LNCAP (cell line): ENCODE measurements around the gene AKNAD1.

Experiments used
- CTCF ChIP-seq: fragments of 450-650 bp; IDR thresholded peaks from 2 replicates; pipeline ENCODE4 v1.5.1; 2017; ENCODE audit warnings: mild to moderate bottlenecking

Gene AKNAD1

GRCh38 chr1:108860190-108860907 lies 3.5 kb upstream of the AKNAD1 start:
- no peak for TF ChIP-seq CTCF

GRCh38 chr1:108858230-108858950 lies 1.5 kb upstream of the AKNAD1 start:
- no peak for TF ChIP-seq CTCF

GRCh38 chr1:108854221-108855019 lies 2.5 kb downstream of the AKNAD1 start:
- no peak for TF ChIP-seq CTCF

- TF ChIP-seq CTCF, result no peak
Measured at GRCh38 chr1:108852221-108852975, 4.5 kb downstream of the AKNAD1 start.

- no peak for TF ChIP-seq CTCF
Measured at GRCh38 chr1:108851567-108851966, 5.3 kb downstream of the AKNAD1 start.

GRCh38 chr1:108850929-108851328 lies 6.0 kb downstream of the AKNAD1 start:
- TF ChIP-seq CTCF, result no peak

GRCh38 chr1:108848806-108849205 lies 8.1 kb downstream of the AKNAD1 start:
- no peak for TF ChIP-seq CTCF
